ENCODE data around the gene PYROXD2.

The PYROXD2 gene

GRCh38 chr10:98458809-98459784, 44.1 kb upstream of the PYROXD2 start:
- H3K9me3 ChIP-seq = no peaks in the 10 kb centered on the region
- no peak overlapping the region for H3K4me3 ChIP-seq
- TF ChIP-seq CTCF (IDR thresholded peaks at IDR 0.05) = no peak
- no peak overlapping the region for H3K27ac ChIP-seq
- H3K36me3 ChIP-seq = no peaks in the 10 kb centered on the region
- H3K27me3 ChIP-seq = no peaks in the 10 kb centered on the region
- DNase-seq = no peak
- peaks cover 0 to 12% (median 2%) of the 10 kb centered on the region in 4 donors for H3K4me1 ChIP-seq
- intact Hi-C loops (cut with DNase I; ENCODE audit: low total_unique reads) = no loop called here

- Histone ChIP-seq H3K27me3 (no peaks in the 10 kb centered on the region), H3K4me3 (no peak overlapping the region), H3K27ac (no peak overlapping the region), H3K4me1 (peaks cover 0 to 12% (median 2%) of the 10 kb centered on the region in 4 donors), H3K36me3 (no peaks in the 10 kb centered on the region), H3K9me3 (no peaks in the 10 kb centered on the region)
- no peak for TF ChIP-seq CTCF (IDR thresholded peaks at IDR 0.05)
- intact Hi-C loops (cut with DNase I; ENCODE audit: low total_unique reads) = no loop called here
- no peak for DNase-seq
Measured at GRCh38 chr10:98457721-98458120, 42.7 kb upstream of the PYROXD2 start.

- no peak overlapping the region for H3K4me3 ChIP-seq
- H3K27ac ChIP-seq = no peak overlapping the region
- no peaks in the 10 kb centered on the region for H3K27me3 ChIP-seq
- intact Hi-C loops (cut with DNase I; ENCODE audit: low total_unique reads) = no loop called here
- DNase-seq = no peak
- peaks cover 0 to 12% (median 2%) of the 10 kb centered on the region in 4 donors for H3K4me1 ChIP-seq
- no peaks in the 10 kb centered on the region for H3K36me3 ChIP-seq
- H3K9me3 ChIP-seq = no peaks in the 10 kb centered on the region
- no peak for TF ChIP-seq CTCF (IDR thresholded peaks at IDR 0.05)
Measured at GRCh38 chr10:98456686-98457482, 41.9 kb upstream of the PYROXD2 start.

- Histone ChIP-seq H3K9me3 (no peaks in the 10 kb centered on the region), H3K4me3 (no peak overlapping the region), H3K4me1 (peaks cover 0 to 9% (median 1%) of the 10 kb centered on the region in 4 donors), H3K27ac (no peak overlapping the region), H3K36me3 (no peaks in the 10 kb centered on the region), H3K27me3 (no peaks in the 10 kb centered on the region)
- DNase-seq = no peak
- intact Hi-C loops (cut with DNase I; ENCODE audit: low total_unique reads) = no loop called here
- no peak for TF ChIP-seq CTCF (IDR thresholded peaks at IDR 0.05)
Measured at GRCh38 chr10:98456043-98456570, 41.1 kb upstream of the PYROXD2 start.

- no peaks in the 10 kb centered on the region for H3K4me1 ChIP-seq
Measured at GRCh38 chr10:98453729-98454128, 38.7 kb upstream of the PYROXD2 start.

More at GRCh38 chr10:98453729-98454128, 38.7 kb upstream of the PYROXD2 start:
- intact Hi-C loops (cut with DNase I; ENCODE audit: low total_unique reads) = no loop called here
- no peaks in the 10 kb centered on the region for H3K9me3 ChIP-seq
- DNase-seq = no peak
- no peak overlapping the region for H3K27ac ChIP-seq
- H3K36me3 ChIP-seq = no peaks in the 10 kb centered on the region
- no peak for TF ChIP-seq CTCF (IDR thresholded peaks at IDR 0.05)
- H3K27me3 ChIP-seq = no peaks in the 10 kb centered on the region
- H3K4me3 ChIP-seq = no peak overlapping the region

All from tibial artery (tissue), 4 donors.